GM12873 (cell line): Measurements from ENCODE around the gene CAPN14.

ENCODE experiments used
- CTCF ChIP-seq: IDR thresholded peaks from 2 replicates; pipeline ENCODE4 v1.5.1; 2012; ENCODE audit warnings: low read depth, mild to moderate bottlenecking, moderate library complexity, low read length, control low read depth; ENCODE audit not compliant: insufficient read depth; ENCODE audit errors: missing control alignments

The CAPN14 gene

DNA sequence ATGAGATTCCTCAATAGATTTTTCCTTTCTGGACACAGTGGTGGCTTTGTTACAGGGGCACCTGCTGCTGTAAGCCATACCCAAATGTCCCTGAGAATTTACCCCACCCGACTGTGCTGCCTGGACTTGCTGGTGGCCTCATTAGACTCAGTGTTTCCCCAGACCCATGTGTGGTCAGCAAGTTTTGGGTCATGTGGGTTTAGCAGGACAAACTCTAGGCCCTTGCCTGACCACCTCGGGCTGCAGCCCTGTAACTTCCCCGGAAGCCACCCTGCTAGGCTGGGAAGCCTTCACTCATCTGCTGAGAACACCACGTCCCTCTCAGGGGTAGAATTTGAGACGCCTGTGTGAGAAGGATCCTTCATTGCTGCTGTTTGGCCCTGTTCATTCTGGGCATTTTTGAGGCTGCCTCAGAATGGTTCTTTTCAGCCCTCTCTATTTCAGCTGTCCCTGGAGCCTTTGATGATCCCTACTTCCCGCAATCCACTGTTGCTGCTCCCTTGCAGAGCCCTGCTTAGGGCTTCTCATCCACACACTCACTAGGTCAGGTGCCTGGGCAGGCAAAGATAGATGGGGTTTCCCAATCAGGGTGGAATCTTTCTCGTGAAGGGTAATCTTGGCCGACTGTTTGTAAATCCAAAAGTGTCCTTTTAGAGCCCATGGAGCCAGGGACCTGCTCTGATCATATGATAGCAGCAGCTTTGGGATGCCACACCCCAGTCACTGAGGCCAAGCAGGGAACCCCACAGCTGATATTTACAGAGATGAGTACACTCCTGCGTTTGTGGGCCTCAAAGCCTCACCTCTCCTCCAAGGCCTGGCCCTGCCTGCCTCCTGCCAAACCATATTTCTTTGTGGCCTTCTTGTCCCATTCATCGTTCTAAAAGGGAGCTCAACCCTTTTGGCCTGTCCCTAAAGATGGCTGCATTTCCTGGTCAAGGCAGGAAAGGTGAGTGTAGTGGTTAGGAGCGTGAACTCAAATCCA is 23.4 kb upstream of the CAPN14 start:
- no peak for TF ChIP-seq CTCF

- no peak for TF ChIP-seq CTCF
Observed at GRCh38 chr2:31239593-31240177, 22.4 kb upstream of the CAPN14 start.

- no peak for TF ChIP-seq CTCF
Observed at GRCh38 chr2:31238906-31239592, 21.7 kb upstream of the CAPN14 start.

DNA sequence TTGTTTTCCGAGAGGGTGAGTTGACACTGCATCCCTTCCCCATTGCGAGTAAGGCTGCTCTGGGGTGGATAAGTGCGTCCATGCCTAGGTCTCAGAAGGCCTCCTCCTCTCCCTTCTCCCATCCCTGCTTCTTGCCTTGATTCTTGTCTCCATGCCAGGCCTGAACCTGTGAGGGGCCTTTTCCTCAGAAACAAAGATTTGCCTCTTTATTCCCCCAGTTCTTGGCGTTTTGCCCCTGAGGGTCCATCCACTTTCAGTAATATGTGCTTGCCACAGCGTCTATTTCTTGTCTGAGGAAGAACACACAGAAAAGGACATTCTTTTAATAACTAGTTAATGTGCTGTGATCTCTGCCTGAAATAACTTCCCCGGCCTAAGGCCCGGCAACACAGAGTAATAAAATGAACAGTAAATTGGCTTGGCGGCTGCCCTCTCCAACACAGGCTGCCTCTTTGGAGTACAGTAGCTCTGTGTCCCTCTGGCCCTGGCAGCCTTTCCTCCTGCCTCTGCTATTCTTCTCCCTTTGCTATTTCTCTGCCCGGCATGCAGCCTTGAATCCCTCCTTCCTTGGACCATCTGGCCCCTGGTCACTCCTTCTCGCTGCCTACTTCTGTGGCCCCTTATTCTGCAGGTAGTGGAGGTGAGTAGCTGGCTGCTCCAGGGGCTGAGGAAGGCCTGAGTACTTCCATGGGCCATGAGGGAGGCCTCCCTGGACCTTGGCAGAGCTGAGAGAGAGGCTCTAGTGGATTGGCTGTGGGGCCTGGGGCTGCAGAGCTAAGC is 21.0 kb upstream of the CAPN14 start:
- no peak for TF ChIP-seq CTCF

DNA sequence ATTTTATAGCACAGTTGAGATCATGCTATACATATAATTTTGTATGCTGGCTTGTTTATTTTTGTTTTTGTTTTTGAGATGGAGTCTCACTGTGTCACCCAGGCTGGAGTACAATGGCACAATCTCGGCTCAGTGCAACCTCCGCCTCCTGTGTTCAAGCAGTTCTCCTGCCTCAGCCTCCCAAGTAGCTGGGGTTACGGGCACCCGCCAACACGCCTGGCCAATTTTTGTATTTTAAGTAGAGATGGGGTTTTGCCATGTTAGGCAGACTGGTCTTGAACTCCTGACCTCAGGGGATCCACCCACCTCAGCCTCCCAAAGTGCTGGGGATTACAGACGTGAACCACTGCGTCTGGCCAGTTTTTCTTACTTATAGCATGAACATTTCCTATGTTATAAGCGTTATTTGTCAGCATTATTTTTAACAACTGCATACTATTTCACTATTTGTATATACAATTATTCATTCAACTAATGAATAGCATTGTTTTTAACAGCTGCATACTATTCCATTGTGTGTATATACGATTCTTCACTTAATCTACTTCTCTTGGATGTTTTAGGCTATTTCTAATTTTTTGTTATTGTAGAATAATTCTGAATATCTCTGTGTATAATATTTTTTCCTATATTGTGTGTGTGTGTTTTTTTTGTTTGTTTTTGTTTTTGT is 20.2 kb upstream of the CAPN14 start:
- no peak for TF ChIP-seq CTCF

DNA sequence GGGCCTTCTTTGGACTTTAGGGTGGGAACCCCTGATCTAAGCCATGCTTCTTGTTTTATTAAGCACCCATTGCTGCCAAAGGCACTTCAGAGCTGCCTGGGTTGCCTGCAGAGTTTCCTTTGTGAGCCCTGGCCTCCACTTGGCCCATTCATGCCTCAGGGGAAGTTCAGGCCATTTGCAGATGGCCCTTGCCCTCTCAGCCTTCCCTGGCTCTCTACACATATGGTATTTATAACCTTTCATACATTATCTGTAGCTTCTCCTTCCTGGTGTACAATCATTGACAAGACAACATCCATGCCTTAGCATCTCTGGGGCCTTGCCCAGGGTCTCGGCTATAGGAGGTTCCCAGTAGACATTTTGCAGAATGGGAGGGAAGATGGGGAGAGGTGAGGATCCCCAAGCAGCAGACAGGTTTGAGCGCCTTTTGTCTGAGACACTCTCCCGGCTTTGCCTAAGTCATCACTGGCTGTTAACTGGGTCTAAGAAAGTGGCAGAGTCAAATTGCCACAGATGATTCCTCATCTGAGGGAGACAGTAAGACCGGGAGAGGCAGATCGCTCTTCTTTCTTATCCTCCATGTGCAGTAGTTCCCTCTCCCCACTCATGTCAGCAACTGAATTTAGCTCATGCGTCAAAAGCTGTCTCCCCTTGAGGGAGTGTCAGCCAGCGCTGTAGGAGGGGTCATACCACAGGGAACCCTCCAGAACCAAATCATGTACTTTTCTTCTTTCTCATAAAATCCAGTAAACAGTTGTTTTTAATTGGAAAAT is 19.3 kb upstream of the CAPN14 start:
- TF ChIP-seq CTCF, result no peak
